Endothelial cell of umbilical vein (primary cell): ENCODE results near the gene SMR3B. TPM values are rescaled to one million over a fixed set of nuclear protein-coding genes. Genes with fewer than 3 reads are reported as not detected.

Experiments
- BruUV-seq: library from RNA; stranded (reverse); fragments of 400-500 nt; replicated peaks from 2 replicates; lab custom pipeline; 2021; lab: Mats Ljungman, UMichigan
- CTCF ChIA-PET: fragments of 300-600, 350-600 bp; sonication (Branson Sonifier 250); formaldehyde crosslinking; loops from one replicate; lab custom pipeline; 2021; ENCODE audit warnings: antibody characterized with exemption, inconsistent platforms; lab: Charles Lee
- POLR2A ChIA-PET: fragments of 300-600, 350-600 bp; sonication (Branson Sonifier 250); formaldehyde crosslinking; loops from one replicate; lab custom pipeline; 2021; ENCODE audit warnings: antibody characterized with exemption, inconsistent platforms; lab: Charles Lee
- DNase-seq: peaks from one replicate; pipeline ENCODE4 v3.0.0-alpha.2; 2011; ENCODE audit warnings: low read depth, low spot score
- FAIRE-seq: peaks from 2 replicates; lab custom pipeline; 2011; peaks lifted over from hg19 to GRCh38; lab: Jason Lieb, UNC
- H2AFZ ChIP-seq: 2 replicates; pipeline ENCODE4 v1.6.0; 2012; ENCODE audit warnings: low read depth, low read length, control low read depth, inconsistent platforms
- H3K27ac ChIP-seq: 2 replicates; pipeline ENCODE4 v1.5.1; 2011; ENCODE audit warnings: low read depth, mild to moderate bottlenecking, control low read depth, low read length, moderate library complexity; ENCODE audit not compliant: insufficient read depth
- H3K27me3 ChIP-seq, 2 experiments: 2 replicates each; pipeline versions ENCODE4 v1.6.0 to v1.6.1; 2011; ENCODE audit warnings: low read length in 2 of 2, mixed read lengths in 1 of 2; ENCODE audit not compliant: control insufficient read depth in 2 of 2, insufficient read depth in 2 of 2
- H3K36me3 ChIP-seq, 2 experiments: 2 replicates in 1 of 2; 3 replicates in 1 of 2; pipeline ENCODE4 v1.5.1; 2011; ENCODE audit warnings: low read length in 2 of 2, mild to moderate bottlenecking in 1 of 2, moderate library complexity in 1 of 2; ENCODE audit not compliant: control insufficient read depth in 2 of 2, insufficient read depth in 2 of 2; ENCODE audit errors: extremely low read depth in 1 of 2
- H3K4me1 ChIP-seq: 3 replicates; pipeline ENCODE4 v1.5.1; 2011; ENCODE audit warnings: mild to moderate bottlenecking, low read length; ENCODE audit not compliant: control insufficient read depth, insufficient read depth; ENCODE audit errors: extremely low read depth
- H3K4me2 ChIP-seq: 2 replicates; pipeline ENCODE4 v1.6.1; 2011; ENCODE audit warnings: low read length, control low read depth, mixed read lengths; ENCODE audit not compliant: insufficient read depth
- H3K4me3 ChIP-seq, 3 experiments: fragments of 200-600 bp in 1 of 3; sonication (generic), shearing (Covaris generic) in 1 of 3; replicated peaks in 1 of 3; 2 replicates each; pipeline ENCODE4 v1.5.1; 2011 to 2016; ENCODE audit warnings: control low read depth in 3 of 3, low read length in 3 of 3, mild to moderate bottlenecking in 2 of 3, inconsistent platforms in 1 of 3, low read depth in 1 of 3, moderate library complexity in 1 of 3; ENCODE audit not compliant: insufficient read depth in 1 of 3
- H3K79me2 ChIP-seq: 2 replicates; pipeline ENCODE4 v1.6.0; 2012; ENCODE audit warnings: low read length, inconsistent platforms; ENCODE audit not compliant: control insufficient read depth, insufficient read depth
- H3K9ac ChIP-seq: replicated peaks from 2 replicates; pipeline ENCODE3; 2011; ENCODE audit warnings: low read length, control low read depth; ENCODE audit not compliant: insufficient read depth; ENCODE audit errors: extremely low read depth
- H3K9me1 ChIP-seq: replicated peaks from 3 replicates; pipeline ENCODE4 v1.6.0; 2011; ENCODE audit warnings: mild to moderate bottlenecking, low read length; ENCODE audit not compliant: control insufficient read depth, insufficient read depth; ENCODE audit errors: extremely low read depth
- H3K9me3 ChIP-seq: replicated peaks from 2 replicates; pipeline ENCODE4 v1.5.1; 2012; ENCODE audit warnings: low read length, inconsistent platforms; ENCODE audit not compliant: control insufficient read depth, insufficient read depth
- H4K20me1 ChIP-seq: replicated peaks from 2 replicates; pipeline ENCODE3; 2011; ENCODE audit warnings: mild to moderate bottlenecking, low read length; ENCODE audit not compliant: control insufficient read depth, insufficient read depth; ENCODE audit errors: extremely low read depth
- CTCF ChIP-seq, 2 donors: IDR thresholded peaks; 1 replicate in 1 of 2; 2 replicates in 1 of 2; pipeline ENCODE4 v1.5.1; 2011; ENCODE audit warnings: low read length in 2 of 2, mild to moderate bottlenecking in 2 of 2, moderate library complexity in 2 of 2, control low read depth in 1 of 2, inconsistent platforms in 1 of 2, low read depth in 1 of 2; ENCODE audit not compliant: insufficient read depth in 1 of 2; ENCODE audit errors: extremely low read depth in 1 of 2
- EZH2 ChIP-seq: IDR thresholded peaks from 2 replicates; pipeline ENCODE4 v1.6.1; 2012; ENCODE audit warnings: borderline replicate concordance, low read depth, mild to moderate bottlenecking, moderate library complexity, low read length, inconsistent platforms; ENCODE audit not compliant: severe bottlenecking
- FOS ChIP-seq: IDR thresholded peaks from 2 replicates; pipeline ENCODE4 v1.6.1; 2011; ENCODE audit warnings: mild to moderate bottlenecking, low read length, moderate library complexity, borderline replicate concordance; ENCODE audit not compliant: insufficient read depth
- JUN ChIP-seq: IDR thresholded peaks from 2 replicates; pipeline ENCODE4 v1.6.1; 2011; ENCODE audit warnings: borderline replicate concordance, low read depth; ENCODE audit not compliant: insufficient read length, insufficient read depth
- MAX ChIP-seq: IDR thresholded peaks from 2 replicates; pipeline ENCODE4 v1.6.1; 2011; ENCODE audit not compliant: insufficient read depth, insufficient read length
- MYC ChIP-seq: IDR thresholded peaks from one replicate; pipeline ENCODE4 v1.6.1; 2011; ENCODE audit warnings: mild to moderate bottlenecking, low read depth, low read length
- POLR2A ChIP-seq: IDR thresholded peaks from 2 replicates; pipeline ENCODE4 v1.6.1; 2012; ENCODE audit warnings: low read depth, mild to moderate bottlenecking, control low read depth, low read length
- POLR2AphosphoS5 ChIP-seq: IDR thresholded peaks from 2 replicates; pipeline ENCODE4 v1.6.1; 2012; ENCODE audit warnings: low read depth, mild to moderate bottlenecking, control low read depth, low read length, moderate library complexity; ENCODE audit not compliant: insufficient read depth
- dilution Hi-C: fragments of 300-500 bp; cut with MboI; formaldehyde crosslinking; loops from one replicate; pipeline ENCODE4 v1.15.0; 2019; ENCODE audit warnings: low sequenced_read_pairs; ENCODE audit not compliant: extremely low pct_ligation_motif_present
- intact Hi-C: fragments of 100-400 bp; cut with micrococcal nuclease; formaldehyde crosslinking; loops from one replicate; pipeline ENCODE4 v1.10.0; 2022
- polyA plus RNA-seq, 4 experiments: library from polyadenylated mRNA; depleted of rRNA in 3 of 4; stranded (reverse) in 3 of 4; unstranded in 1 of 4; fragments of >200 nt; gene quantifications; 2 replicates each; pipeline versions ENCODE4 v1.2.1 to v1.2.3, GENCODE V29; 2011 to 2012; ENCODE audit warnings: missing spikeins in 1 of 4
- total RNA-seq: library from RNA; stranded (reverse); gene quantifications from 2 replicates; pipeline ENCODE4 v1.2.3, GENCODE V29; 2021

SMR3B gene
- total and polyA plus RNA-seq, 2 donors (not counting 3 experiments of a cell fraction or from before 2014, with no cell fraction given): not detected

GRCh38 chr4:70337886-70338420 is 45.0 kb upstream of the SMR3B start:
- Histone ChIP-seq H3K9me1 (no peaks in the 10 kb centered on the region), H3K79me2 (no peaks in the 10 kb centered on the region), H3K27me3 (no peaks in the 10 kb centered on the region), H3K9ac (no peak overlapping the region), H3K4me3 (no peak overlapping the region), H3K4me1 (no peaks in the 10 kb centered on the region), H3K27ac (no peak overlapping the region), H2AFZ (no peak overlapping the region), H3K9me3 (no peaks in the 10 kb centered on the region), H3K36me3 (no peaks in the 10 kb centered on the region), H4K20me1 (no peaks in the 10 kb centered on the region), H3K4me2 (no peak overlapping the region)
- FAIRE-seq (no peak), DNase-seq (no peak)
- ChIA-PET CTCF (interaction anchor here (1.6 kb wide), 1 partner anchor 33 kb away, joined by 3 read pairs; no protein-coding TSS in a partner anchor), POLR2A (no interaction called here)
- TF ChIP-seq POLR2AphosphoS5 (no peak), POLR2A (no peak), JUN (no peak), MAX (no peak), FOS (no peak), CTCF (IDR thresholded peaks at IDR 0.05; ENCODE audit: extremely low read depth in 1 of 2, insufficient read depth in 1 of 2, low read depth in 1 of 2, low read length in 2 of 2) (no peak), MYC (no peak), EZH2 (no peak)
- dilution Hi-C loops (no loop called here), intact Hi-C loops (no loop called here)
- no TSS peak for BruUV-seq
